Mesenchymal stem cell (in vitro differentiated cells and primary cell): ENCODE results near the gene PPL.

ENCODE experiments used
- DNase-seq: peaks from one replicate; pipeline ENCODE4 v3.0.0-alpha.2; 2013
- H2AFZ ChIP-seq: one replicate; pipeline ENCODE4 v1.6.1; 2013; ENCODE audit warnings: low read depth, mild to moderate bottlenecking, control low read depth, inconsistent platforms, low read length, moderate library complexity
- H2AK5ac ChIP-seq: 2 replicates; pipeline ENCODE4 v1.6.1; 2013; ENCODE audit warnings: low read length, moderate library complexity, mild to moderate bottlenecking, inconsistent platforms; ENCODE audit not compliant: severe bottlenecking
- H2BK120ac ChIP-seq: one replicate; pipeline ENCODE4 v1.6.1; 2013; ENCODE audit warnings: low read depth, mild to moderate bottlenecking, inconsistent platforms, low read length, moderate library complexity
- H2BK12ac ChIP-seq, 2 experiments: one replicate each; pipeline ENCODE4 v1.6.1; 2013; ENCODE audit warnings: inconsistent platforms in 2 of 2, low read length in 2 of 2, mild to moderate bottlenecking in 2 of 2, moderate library complexity in 2 of 2, control low read depth in 1 of 2
- H2BK15ac ChIP-seq: one replicate; pipeline ENCODE4 v1.6.1; 2013; ENCODE audit warnings: mild to moderate bottlenecking, low read depth, inconsistent platforms; ENCODE audit not compliant: poor library complexity, severe bottlenecking
- H2BK5ac ChIP-seq: 2 replicates; pipeline ENCODE4 v1.6.1; 2013; ENCODE audit warnings: low read depth, mild to moderate bottlenecking, low read length, control low read depth, inconsistent platforms; ENCODE audit not compliant: poor library complexity, severe bottlenecking
- H3K14ac ChIP-seq, 2 experiments: one replicate each; pipeline ENCODE4 v1.6.1; 2013; ENCODE audit warnings: inconsistent platforms in 2 of 2, low read length in 2 of 2, control low read depth in 1 of 2, mild to moderate bottlenecking in 1 of 2, moderate library complexity in 1 of 2
- H3K18ac ChIP-seq, 2 experiments: one replicate each; pipeline ENCODE4 v1.6.1; 2013; ENCODE audit warnings: inconsistent platforms in 2 of 2, low read length in 2 of 2, control low read depth in 1 of 2, low read depth in 1 of 2, mild to moderate bottlenecking in 1 of 2
- H3K23ac ChIP-seq, 2 experiments: one replicate each; pipeline ENCODE4 v1.6.1; 2013; ENCODE audit warnings: inconsistent platforms in 2 of 2, low read length in 2 of 2, mild to moderate bottlenecking in 2 of 2, moderate library complexity in 2 of 2, control low read depth in 1 of 2
- H3K27ac ChIP-seq: 2 replicates; pipeline ENCODE4 v1.5.1; 2013; ENCODE audit warnings: mild to moderate bottlenecking, moderate library complexity, low read length, control low read depth, inconsistent platforms; ENCODE audit not compliant: poor library complexity, severe bottlenecking
- H3K27me3 ChIP-seq, 2 experiments: 2 replicates each; pipeline versions ENCODE4 v1.6.1 to v1.7.0; 2013; ENCODE audit warnings: low read length in 2 of 2, mild to moderate bottlenecking in 2 of 2, moderate library complexity in 2 of 2, control low read depth in 1 of 2, inconsistent platforms in 1 of 2; ENCODE audit not compliant: control insufficient read depth in 1 of 2, insufficient read depth in 1 of 2
- H3K36me3 ChIP-seq, 2 experiments: 2 replicates each; pipeline versions ENCODE4 v1.6.1 to v1.7.0; 2013; ENCODE audit warnings: low read length in 2 of 2, control low read depth in 1 of 2, inconsistent platforms in 1 of 2, low read depth in 1 of 2, mild to moderate bottlenecking in 1 of 2; ENCODE audit not compliant: insufficient read depth in 2 of 2, control insufficient read depth in 1 of 2
- H3K4ac ChIP-seq, 2 experiments: one replicate each; pipeline ENCODE4 v1.6.1; 2013; ENCODE audit warnings: inconsistent platforms in 2 of 2, low read length in 2 of 2, mild to moderate bottlenecking in 2 of 2, moderate library complexity in 2 of 2, control low read depth in 1 of 2, low read depth in 1 of 2
- H3K4me1 ChIP-seq: 2 replicates; pipeline ENCODE4 v1.6.1; 2013; ENCODE audit warnings: low read depth, low read length, control low read depth; ENCODE audit not compliant: control insufficient read depth, insufficient read depth
- H3K4me2 ChIP-seq: 2 replicates; pipeline ENCODE4 v1.6.1; 2013; ENCODE audit warnings: low read length, mild to moderate bottlenecking, inconsistent platforms; ENCODE audit not compliant: poor library complexity, severe bottlenecking
- H3K4me3 ChIP-seq, 2 experiments: 2 replicates each; pipeline versions ENCODE4 v1.5.1 to v1.7.0; 2013; ENCODE audit warnings: low read length in 2 of 2, mild to moderate bottlenecking in 2 of 2, control low read depth in 1 of 2, low read depth in 1 of 2; ENCODE audit not compliant: insufficient read depth in 1 of 2
- H3K79me1 ChIP-seq: replicated peaks from 2 replicates; pipeline ENCODE4 v1.6.1; 2013; ENCODE audit warnings: mild to moderate bottlenecking, control low read depth, low read length, inconsistent platforms; ENCODE audit not compliant: poor library complexity, severe bottlenecking
- H3K9ac ChIP-seq: 2 replicates; pipeline ENCODE4 v1.7.0; 2013; ENCODE audit warnings: mild to moderate bottlenecking, low read length, moderate library complexity
- H3K9me3 ChIP-seq: 2 replicates; pipeline ENCODE4 v1.7.0; 2013; ENCODE audit warnings: mild to moderate bottlenecking, low read length; ENCODE audit not compliant: control insufficient read depth
- H4K8ac ChIP-seq: one replicate; pipeline ENCODE4 v1.6.1; 2013; ENCODE audit warnings: inconsistent platforms, mild to moderate bottlenecking, low read length, moderate library complexity
- H4K91ac ChIP-seq: one replicate; pipeline ENCODE4 v1.6.1; 2013; ENCODE audit warnings: mild to moderate bottlenecking, low read length, inconsistent platforms
- WGBS: methylation state at CpG from one replicate; pipeline ENCODE4 v1.1.7; 2013; ENCODE audit warnings: mixed read lengths; 5-methylcytosine and 5-hydroxymethylcytosine counted together

The PPL gene

GRCh38 chr16:4962716-4963115, 25.8 kb upstream of the PPL start:
- 85% methylated on average over 7 of the region's 7 CpGs for WGBS
- Histone ChIP-seq H2BK12ac (no peak overlapping the region), H3K79me1 (no peaks in the 10 kb centered on the region), H3K9me3 (no peaks in the 10 kb centered on the region), H3K23ac (no peak overlapping the region), H3K4me1 (peaks cover 7% of the 10 kb centered on the region), H3K4me2 (no peak overlapping the region), H2BK15ac (no peak overlapping the region), H4K91ac (no peak overlapping the region), H3K18ac (no peak overlapping the region), H3K27ac (no peak overlapping the region), H4K8ac (no peak overlapping the region), H3K9ac (no peak overlapping the region), H3K36me3 (no peaks in the 10 kb centered on the region), H2BK120ac (no peak overlapping the region), H3K4ac (no peak overlapping the region), H3K27me3 (peaks cover 17 to 22% of the 10 kb centered on the region in 2 experiments), H2AFZ (no peak overlapping the region), H3K4me3 (no peak overlapping the region), H3K14ac (no peak overlapping the region), H2BK5ac (no peak overlapping the region), H2AK5ac (no peak overlapping the region)
- no peak for DNase-seq

GRCh38 chr16:4960579-4960978, 23.6 kb upstream of the PPL start:
- Histone ChIP-seq H2BK5ac (no peak overlapping the region), H3K27me3 (peaks cover 10 to 22% of the 10 kb centered on the region in 2 experiments), H3K4me2 (no peak overlapping the region), H2BK120ac (no peak overlapping the region), H3K9ac (no peak overlapping the region), H3K18ac (no peak overlapping the region), H2AK5ac (no peak overlapping the region), H3K79me1 (no peaks in the 10 kb centered on the region), H3K4ac (no peak overlapping the region), H3K4me1 (peaks cover 12% of the 10 kb centered on the region), H3K4me3 (no peak overlapping the region), H4K91ac (no peak overlapping the region), H3K23ac (no peak overlapping the region), H2BK12ac (no peak overlapping the region), H3K27ac (no peak overlapping the region), H3K14ac (no peak overlapping the region), H3K9me3 (no peaks in the 10 kb centered on the region), H2BK15ac (no peak overlapping the region), H2AFZ (no peak overlapping the region), H4K8ac (no peak overlapping the region), H3K36me3 (no peaks in the 10 kb centered on the region)
- DNase-seq = no peak
- WGBS = 83% methylated on average over 5 of the region's 6 CpGs

DNA sequence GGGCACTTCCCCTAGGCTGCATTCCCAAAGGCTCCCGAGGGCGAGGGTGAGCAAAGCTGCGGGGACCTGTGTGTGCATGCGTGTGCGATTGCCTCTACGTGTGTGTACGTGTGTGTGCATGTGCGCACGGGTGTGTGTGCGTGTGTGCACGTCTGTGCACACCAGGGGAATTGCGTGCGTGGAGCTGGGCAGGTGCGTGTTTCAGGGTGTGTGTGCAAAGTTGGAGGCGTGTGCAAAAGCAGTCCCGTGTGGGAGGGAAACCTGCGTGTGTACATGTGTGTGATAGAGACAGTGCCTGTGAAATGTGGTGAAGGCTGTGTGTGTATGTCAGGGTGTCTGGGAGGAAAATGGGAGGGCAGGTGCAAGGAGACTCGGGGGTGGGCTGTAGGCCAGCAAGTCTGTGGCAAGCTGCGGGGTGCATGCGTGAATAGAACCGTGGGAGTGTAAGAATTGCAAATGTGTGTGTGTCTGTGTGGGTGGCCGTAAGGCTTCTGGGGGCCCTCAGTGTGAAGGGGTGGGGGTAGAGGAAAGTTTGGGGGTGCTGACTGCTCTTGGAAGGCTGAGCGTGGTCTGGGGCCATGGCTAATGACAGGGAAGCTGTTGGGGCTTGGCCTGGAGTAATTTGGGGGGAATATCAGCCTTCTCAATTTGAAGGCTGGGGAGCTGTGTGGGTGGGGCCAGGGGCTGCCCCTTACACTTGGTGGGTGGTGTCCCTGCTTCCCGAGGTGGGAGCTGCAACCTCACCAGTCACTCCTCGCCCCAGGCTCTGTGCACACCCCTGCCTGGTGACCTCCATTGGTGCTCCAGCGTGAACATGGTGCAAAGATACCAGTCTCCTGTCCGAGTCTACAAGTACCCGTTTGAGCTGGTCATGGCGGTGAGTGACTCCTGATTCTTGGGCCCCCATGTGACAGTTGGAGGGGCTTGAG, 21.8 kb upstream of the PPL start:
- Histone ChIP-seq H2BK12ac (no peak overlapping the region), H3K4me3 (peak overlapping the region; percentile 2 to 71), H2BK5ac (no peak overlapping the region), H3K9ac (no peak overlapping the region), H4K91ac (no peak overlapping the region), H3K14ac (peak overlapping the region in 1 of 2 experiments; percentile 2), H3K79me1 (no peaks in the 10 kb centered on the region), H3K9me3 (no peaks in the 10 kb centered on the region), H2BK120ac (no peak overlapping the region), H3K27ac (no peak overlapping the region), H3K27me3 (peaks cover 10 to 22% of the 10 kb centered on the region in 2 experiments), H3K4ac (no peak overlapping the region), H3K23ac (peak overlapping the region in 1 of 2 experiments; percentile 67), H2AFZ (no peak overlapping the region), H3K4me2 (peak overlapping the region; percentile 72), H4K8ac (peak overlapping the region; percentile 51), H2AK5ac (no peak overlapping the region), H3K4me1 (peaks cover 12% of the 10 kb centered on the region), H2BK15ac (no peak overlapping the region), H3K18ac (no peak overlapping the region), H3K36me3 (no peaks in the 10 kb centered on the region)
- WGBS = 73% methylated on average over 29 of the region's 29 CpGs
- no peak for DNase-seq

DNA sequence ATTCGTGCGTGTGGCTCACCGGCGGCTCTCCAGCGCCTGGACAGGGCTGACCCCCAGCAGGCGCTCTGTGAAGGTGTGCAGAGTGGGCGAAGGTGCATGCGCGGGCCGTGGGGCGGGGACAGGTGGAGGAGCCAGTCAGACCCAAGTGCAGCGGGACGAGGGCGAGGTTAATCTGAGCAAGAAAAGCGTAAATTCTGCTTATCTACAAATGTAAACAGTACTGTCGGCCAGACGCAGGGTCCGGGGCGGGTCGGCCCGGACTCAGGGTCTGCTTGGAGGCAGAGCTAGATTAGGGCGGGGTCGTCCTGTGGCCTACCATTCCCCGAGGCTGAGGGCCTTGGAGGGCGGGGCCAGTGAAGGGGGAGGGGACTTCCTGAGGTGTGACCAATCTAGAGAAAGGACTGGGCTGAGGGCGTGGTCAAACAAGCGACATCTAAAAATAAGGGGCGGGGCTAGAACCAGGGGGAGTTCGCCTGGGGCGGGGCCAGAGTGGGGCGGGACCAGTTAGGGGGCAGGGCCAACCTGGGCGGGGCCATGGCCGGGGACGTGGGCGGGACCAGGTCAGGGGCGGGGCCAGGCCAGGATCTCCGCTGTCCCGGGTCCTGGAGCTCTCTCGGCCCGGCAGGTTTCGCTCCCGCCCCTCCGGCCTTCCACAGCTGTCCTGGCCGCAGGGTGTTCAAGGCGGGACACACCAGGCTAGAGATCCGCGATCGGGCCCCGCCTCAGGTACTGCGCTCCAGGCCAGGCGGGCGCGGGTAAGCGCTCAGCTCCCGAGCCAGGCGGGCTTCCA, 21.0 kb upstream of the PPL start, which contains the start of gene SEC14L5:
SEC14L5 (plus strand) TSS at position 611 of the 790 bp plus-strand sequence. CDS start 994 bp downstream, outside the sequence.
- H3K18ac ChIP-seq = peak within 1 kb of the TSS in 1 of 2 experiments; percentile 65
- H3K4ac ChIP-seq = no peak within 1 kb of the TSS
- DNase-seq = peak; percentile 97
- H2BK120ac ChIP-seq = no peak within 1 kb of the TSS
- no peak within 1 kb of the TSS for H3K27ac ChIP-seq
- H3K14ac ChIP-seq = peak within 1 kb of the TSS in 1 of 2 experiments; percentile 56
- H3K4me3 ChIP-seq = peak within 1 kb of the TSS; percentile 56 to 80
- peaks cover 12% of the 10 kb centered on the region for H3K4me1 ChIP-seq
- H3K23ac ChIP-seq = peak within 1 kb of the TSS in 1 of 2 experiments; percentile 67
- H2AFZ ChIP-seq = peak within 1 kb of the TSS; percentile 86
- peak within 1 kb of the TSS; percentile 51 for H4K8ac ChIP-seq
- no peak within 1 kb of the TSS for H2BK15ac ChIP-seq
- H3K9me3 ChIP-seq = no peaks in the 10 kb centered on the region
- H2BK12ac ChIP-seq = no peak within 1 kb of the TSS
- H3K79me1 ChIP-seq = no peaks in the 10 kb centered on the region
- H3K27me3 ChIP-seq = peaks cover 10 to 22% of the 10 kb centered on the region in 2 experiments
- no peaks in the 10 kb centered on the region for H3K36me3 ChIP-seq
- H2AK5ac ChIP-seq = no peak within 1 kb of the TSS
- H4K91ac ChIP-seq = no peak within 1 kb of the TSS
- peak within 1 kb of the TSS; percentile 97 for H3K4me2 ChIP-seq
- under 1% methylated on average over 54 of the region's 56 CpGs for WGBS
- peak within 1 kb of the TSS; percentile 67 for H3K9ac ChIP-seq
- H2BK5ac ChIP-seq = no peak within 1 kb of the TSS
